ENCODE results near the gene CRCP. TPM values are rescaled to one million over a fixed set of nuclear protein-coding genes. Genes with fewer than 3 reads are reported as not detected.
"Not testable (repeated sequence)": the region's sequence is repeated elsewhere in the genome, so short reads cannot be mapped to it uniquely, and the experiment has no call there.

CRCP gene
- total RNA-seq, 1 donor from 2014 or later: 23.3 TPM

- H3K27me3 Mint-ChIP-seq (ENCODE audit: low read depth): no peaks in the 10 kb centered on the region
- H3K4me1 Mint-ChIP-seq (ENCODE audit: low read depth): peaks cover 10% of the 10 kb centered on the region
- peak overlapping the region; percentile 95 for H3K27ac Mint-ChIP-seq (ENCODE audit: unreplicated experiment)
- no peaks in the 10 kb centered on the region for H3K9me3 Mint-ChIP-seq (ENCODE audit: low read depth)
- no peak for TF ChIP-seq CTCF (IDR thresholded peaks at IDR 0.05)
- DNase-seq (ENCODE audit: low spot score): no peak
- peak overlapping the region; percentile 81 for H3K4me3 Mint-ChIP-seq (ENCODE audit: unreplicated experiment)
- no peaks in the 10 kb centered on the region for H3K36me3 Mint-ChIP-seq (ENCODE audit: low read depth)
Observed at GRCh38 chr7:66100408-66101050, 14.1 kb upstream of the CRCP start.

GRCh38 chr7:66102168-66102567 is 12.5 kb upstream of the CRCP start:
- not testable (repeated sequence) for DNase-seq (ENCODE audit: low spot score); H3K4me3 Mint-ChIP-seq (ENCODE audit: unreplicated experiment)

GRCh38 chr7:66103994-66104393 is 10.7 kb upstream of the CRCP start:
- not testable (repeated sequence) for H3K9me3 Mint-ChIP-seq (ENCODE audit: low read depth); H3K36me3 Mint-ChIP-seq (ENCODE audit: low read depth); H3K27ac Mint-ChIP-seq (ENCODE audit: unreplicated experiment); H3K4me3 Mint-ChIP-seq (ENCODE audit: unreplicated experiment); DNase-seq (ENCODE audit: low spot score); H3K27me3 Mint-ChIP-seq (ENCODE audit: low read depth)
- peaks cover 10% of the 10 kb centered on the region for H3K4me1 Mint-ChIP-seq (ENCODE audit: low read depth)

More at GRCh38 chr7:66102168-66102567, 12.5 kb upstream of the CRCP start:
- H3K4me1 Mint-ChIP-seq (ENCODE audit: low read depth): peaks cover 10% of the 10 kb centered on the region
- not testable (repeated sequence) for H3K36me3 Mint-ChIP-seq (ENCODE audit: low read depth); H3K9me3 Mint-ChIP-seq (ENCODE audit: low read depth); H3K27me3 Mint-ChIP-seq (ENCODE audit: low read depth); H3K27ac Mint-ChIP-seq (ENCODE audit: unreplicated experiment)

- no peak for DNase-seq (ENCODE audit: low spot score)
- H3K36me3 Mint-ChIP-seq (ENCODE audit: low read depth): no peaks in the 10 kb centered on the region
- TF ChIP-seq CTCF (IDR thresholded peaks at IDR 0.05): no peak
- peaks cover 2% of the 10 kb centered on the region for H3K4me1 Mint-ChIP-seq (ENCODE audit: low read depth)
- no peaks in the 10 kb centered on the region for H3K27me3 Mint-ChIP-seq (ENCODE audit: low read depth)
- no peak overlapping the region for H3K4me3 Mint-ChIP-seq (ENCODE audit: unreplicated experiment)
- no peak overlapping the region for H3K27ac Mint-ChIP-seq (ENCODE audit: unreplicated experiment)
- H3K9me3 Mint-ChIP-seq (ENCODE audit: low read depth): no peaks in the 10 kb centered on the region
Observed at GRCh38 chr7:66105263-66105748, 9.3 kb upstream of the CRCP start.

- H3K9me3 Mint-ChIP-seq (ENCODE audit: low read depth); H3K4me1 Mint-ChIP-seq (ENCODE audit: low read depth); H3K4me3 Mint-ChIP-seq (ENCODE audit: unreplicated experiment); H3K27me3 Mint-ChIP-seq (ENCODE audit: low read depth); H3K27ac Mint-ChIP-seq (ENCODE audit: unreplicated experiment); H3K36me3 Mint-ChIP-seq (ENCODE audit: low read depth): not testable (repeated sequence)
- DNase-seq (ENCODE audit: low spot score): peak; percentile 35
Observed at GRCh38 chr7:66108410-66108809, 6.2 kb upstream of the CRCP start.

GRCh38 chr7:66110856-66111255 is 3.8 kb upstream of the CRCP start:
- TF ChIP-seq CTCF (IDR thresholded peaks at IDR 0.05): no peak
- DNase-seq (ENCODE audit: low spot score): no peak
- Mint-ChIP-seq H3K4me1 (ENCODE audit: low read depth) (peaks cover 16% of the 10 kb centered on the region), H3K27me3 (ENCODE audit: low read depth) (no peaks in the 10 kb centered on the region), H3K4me3 (ENCODE audit: unreplicated experiment) (no peak overlapping the region), H3K9me3 (ENCODE audit: low read depth) (no peaks in the 10 kb centered on the region), H3K36me3 (ENCODE audit: low read depth) (no peaks in the 10 kb centered on the region), H3K27ac (ENCODE audit: unreplicated experiment) (peak overlapping the region; percentile 43)

- Mint-ChIP-seq H3K4me1 (ENCODE audit: low read depth) (peaks cover 29% of the 10 kb centered on the region), H3K4me3 (ENCODE audit: unreplicated experiment) (peak overlapping the region; percentile 26)
- H3K36me3 Mint-ChIP-seq (ENCODE audit: low read depth); DNase-seq (ENCODE audit: low spot score); H3K27me3 Mint-ChIP-seq (ENCODE audit: low read depth); H3K27ac Mint-ChIP-seq (ENCODE audit: unreplicated experiment); H3K9me3 Mint-ChIP-seq (ENCODE audit: low read depth): not testable (repeated sequence)
Observed at GRCh38 chr7:66116680-66117420, 2.2 kb downstream of the CRCP start.

All from chondrocyte (in vitro differentiated cells).